Left lung (tissue), 10 donors: ENCODE measurements around the gene NEIL1. TPM values are rescaled to one million over a fixed set of nuclear protein-coding genes. Genes with fewer than 3 reads are reported as not detected.

Experiments
- ATAC-seq: fragments of 200-7000 bp; cut with Tn5 transposase; one replicate; pipeline ENCODE4 v1.9.1; 2020; ENCODE audit warnings: moderate library complexity
- DNase-seq, 4 donors: peaks; one replicate each; pipeline ENCODE4 v3.0.0-alpha.2; 2013 to 2020
- H3K27ac ChIP-seq, 2 donors: fragments of 200-600 bp; sonication (generic) in 1 of 2; one replicate each; pipeline versions ENCODE4 v1.5.0 to v1.8.0; 2020 to 2021
- H3K27me3 ChIP-seq, 2 donors: fragments of 200-600 bp; sonication (generic) in 1 of 2; one replicate each; pipeline versions ENCODE4 v1.5.0 to v1.8.0; 2020 to 2021
- H3K36me3 ChIP-seq, 2 donors: fragments of 200-600 bp; sonication (generic) in 1 of 2; one replicate each; pipeline versions ENCODE4 v1.5.0 to v1.8.0; 2020 to 2021
- H3K4me1 ChIP-seq, 2 donors: fragments of 200-600 bp; one replicate each; pipeline ENCODE4 v1.8.0; 2021
- H3K4me3 ChIP-seq, 2 donors: fragments of 200-600 bp; sonication (generic) in 1 of 2; one replicate each; pipeline versions ENCODE4 v1.5.0 to v1.8.0; 2020 to 2021; ENCODE audit warnings: mild to moderate bottlenecking in 1 of 2
- H3K9me3 ChIP-seq, 2 donors: fragments of 200-600 bp; sonication (generic) in 1 of 2; one replicate each; pipeline versions ENCODE4 v1.5.0 to v1.8.0; 2020 to 2021
- intact Hi-C, 2 donors: fragments of 100-400 bp; cut with DNase I; formaldehyde crosslinking; loops; one replicate each; pipeline versions ENCODE4 v1.11.2 to v1.14.2; 2022
- polyA plus RNA-seq, 6 donors: library from polyadenylated mRNA; unstranded; fragments of 120-200 nt; gene quantifications; one replicate each; pipeline ENCODE4 v1.2.1, GENCODE V29; 2013; ENCODE audit not compliant: insufficient read length in 6 of 6
- total RNA-seq, 2 donors: library from RNA; stranded (reverse); fragmentation: NEBNext Ultra II Directional; extraction: Animal tissue kit (Norgen Biotek cat#: 25700); gene quantifications; one replicate each; pipeline ENCODE4 v1.2.1, GENCODE V29; 2021
- TF ChIP-seq, protein P1 (sequence below), 2 donors: fragments of 200-600 bp; sonication (generic) in 1 of 2; IDR thresholded peaks; one replicate each; pipeline versions ENCODE4 v1.5.0 to v1.8.0; 2021; ENCODE audit warnings: antibody characterized with exemption in 2 of 2
- donor health status: DM: no; HTN: yes; CAD: no.
- donor health status: DM: no; HTN: no; CAD: no.

The NEIL1 gene
- total and polyA plus RNA-seq, 8 donors, result 23.1 to 36.9 (median 31.8) TPM

DNA sequence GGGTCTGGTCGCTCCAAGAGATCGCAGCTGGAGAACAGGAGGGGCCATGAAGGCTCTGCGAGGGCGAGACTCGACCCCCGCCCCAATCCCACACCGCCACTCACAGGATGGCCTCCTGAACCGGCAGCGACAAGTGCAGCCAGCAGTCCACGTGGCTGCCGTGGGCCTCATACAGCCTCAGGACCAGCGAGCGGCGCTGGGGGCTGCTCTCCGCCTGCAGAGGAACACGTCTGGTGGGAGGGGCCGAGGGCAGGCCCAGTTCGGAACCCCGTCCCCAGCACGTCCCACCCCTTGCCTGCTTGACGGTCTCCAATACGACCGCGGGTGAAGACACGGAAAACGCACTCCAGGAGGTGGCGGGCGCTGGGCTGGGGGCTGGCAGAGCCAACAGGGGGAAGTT, 9.2 kb downstream of the NEIL1 start:
- ATAC-seq, result no peak
- Histone ChIP-seq H3K4me3 (no peak overlapping the region), H3K36me3 (peaks cover 0 to 72% of the 10 kb centered on the region in 2 donors)

GRCh38 chr15:75356517-75356916, 9.7 kb downstream of the NEIL1 start:
- DNase-seq (no peak), ATAC-seq (no peak)
- Histone ChIP-seq H3K27ac (no peak overlapping the region), H3K4me1 (no peaks in the 10 kb centered on the region), H3K27me3 (no peaks in the 10 kb centered on the region), H3K36me3 (peaks cover 0 to 77% of the 10 kb centered on the region in 2 donors), H3K4me3 (no peak overlapping the region), H3K9me3 (no peaks in the 10 kb centered on the region)
- intact Hi-C loops, result no loop called here
- TF ChIP-seq, protein P1, sequence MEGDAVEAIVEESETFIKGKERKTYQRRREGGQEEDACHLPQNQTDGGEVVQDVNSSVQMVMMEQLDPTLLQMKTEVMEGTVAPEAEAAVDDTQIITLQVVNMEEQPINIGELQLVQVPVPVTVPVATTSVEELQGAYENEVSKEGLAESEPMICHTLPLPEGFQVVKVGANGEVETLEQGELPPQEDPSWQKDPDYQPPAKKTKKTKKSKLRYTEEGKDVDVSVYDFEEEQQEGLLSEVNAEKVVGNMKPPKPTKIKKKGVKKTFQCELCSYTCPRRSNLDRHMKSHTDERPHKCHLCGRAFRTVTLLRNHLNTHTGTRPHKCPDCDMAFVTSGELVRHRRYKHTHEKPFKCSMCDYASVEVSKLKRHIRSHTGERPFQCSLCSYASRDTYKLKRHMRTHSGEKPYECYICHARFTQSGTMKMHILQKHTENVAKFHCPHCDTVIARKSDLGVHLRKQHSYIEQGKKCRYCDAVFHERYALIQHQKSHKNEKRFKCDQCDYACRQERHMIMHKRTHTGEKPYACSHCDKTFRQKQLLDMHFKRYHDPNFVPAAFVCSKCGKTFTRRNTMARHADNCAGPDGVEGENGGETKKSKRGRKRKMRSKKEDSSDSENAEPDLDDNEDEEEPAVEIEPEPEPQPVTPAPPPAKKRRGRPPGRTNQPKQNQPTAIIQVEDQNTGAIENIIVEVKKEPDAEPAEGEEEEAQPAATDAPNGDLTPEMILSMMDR (IDR thresholded peaks at IDR 0.05), result no peak

More for the DNA sequence above, 9.2 kb downstream of the NEIL1 start:
- no peaks in the 10 kb centered on the region for H3K9me3 ChIP-seq
- no peaks in the 10 kb centered on the region for H3K27me3 ChIP-seq
- intact Hi-C loops, result no loop called here
- TF ChIP-seq, protein P1 (IDR thresholded peaks at IDR 0.05), result no peak
- H3K4me1 ChIP-seq, result no peaks in the 10 kb centered on the region
- H3K27ac ChIP-seq, result no peak overlapping the region
- no peak for DNase-seq

DNA sequence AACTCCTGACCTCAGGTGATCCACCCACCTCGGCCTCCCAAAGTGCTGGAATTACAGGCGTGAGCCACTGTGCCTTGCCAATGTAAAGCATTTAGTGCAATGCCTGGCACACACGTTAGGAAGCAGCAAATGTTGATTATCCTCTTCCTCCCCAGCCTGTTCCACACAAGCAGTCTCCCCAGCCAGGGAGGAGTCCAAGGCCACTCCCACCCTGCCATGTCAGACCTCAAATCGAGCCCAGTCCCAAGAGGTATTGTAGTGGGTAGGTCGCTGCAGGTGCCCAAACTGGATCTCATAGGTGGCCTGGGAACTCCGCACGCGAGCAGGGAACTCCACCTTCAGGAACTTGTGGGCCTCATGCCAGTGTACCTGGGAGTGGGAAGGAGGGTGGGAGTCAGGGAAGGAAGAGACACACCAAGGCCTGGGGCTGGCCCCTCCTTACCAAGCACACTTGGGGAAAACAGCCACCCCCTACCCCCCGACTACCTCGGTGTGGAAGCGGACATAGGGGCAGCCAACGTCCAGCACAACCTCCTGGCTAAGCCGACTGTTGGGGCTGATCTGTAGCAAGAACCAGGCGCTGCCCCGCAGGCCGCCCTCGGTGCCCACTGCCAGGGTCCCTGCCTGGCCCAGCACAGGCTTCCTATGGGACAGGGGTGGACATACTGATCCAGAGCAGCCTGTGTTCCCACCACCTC, 11.3 kb downstream of the NEIL1 start:
- H3K27me3 ChIP-seq, result no peaks in the 10 kb centered on the region
- intact Hi-C loops, result no loop called here
- H3K4me3 ChIP-seq, result no peak overlapping the region
- no peak overlapping the region for H3K27ac ChIP-seq
- DNase-seq, result no peak
- no peak for ATAC-seq
- H3K9me3 ChIP-seq, result no peaks in the 10 kb centered on the region
- H3K4me1 ChIP-seq, result no peaks in the 10 kb centered on the region
- H3K36me3 ChIP-seq, result peaks cover 0 to 93% of the 10 kb centered on the region in 2 donors
- TF ChIP-seq, protein P1 (IDR thresholded peaks at IDR 0.05), result no peak

DNA sequence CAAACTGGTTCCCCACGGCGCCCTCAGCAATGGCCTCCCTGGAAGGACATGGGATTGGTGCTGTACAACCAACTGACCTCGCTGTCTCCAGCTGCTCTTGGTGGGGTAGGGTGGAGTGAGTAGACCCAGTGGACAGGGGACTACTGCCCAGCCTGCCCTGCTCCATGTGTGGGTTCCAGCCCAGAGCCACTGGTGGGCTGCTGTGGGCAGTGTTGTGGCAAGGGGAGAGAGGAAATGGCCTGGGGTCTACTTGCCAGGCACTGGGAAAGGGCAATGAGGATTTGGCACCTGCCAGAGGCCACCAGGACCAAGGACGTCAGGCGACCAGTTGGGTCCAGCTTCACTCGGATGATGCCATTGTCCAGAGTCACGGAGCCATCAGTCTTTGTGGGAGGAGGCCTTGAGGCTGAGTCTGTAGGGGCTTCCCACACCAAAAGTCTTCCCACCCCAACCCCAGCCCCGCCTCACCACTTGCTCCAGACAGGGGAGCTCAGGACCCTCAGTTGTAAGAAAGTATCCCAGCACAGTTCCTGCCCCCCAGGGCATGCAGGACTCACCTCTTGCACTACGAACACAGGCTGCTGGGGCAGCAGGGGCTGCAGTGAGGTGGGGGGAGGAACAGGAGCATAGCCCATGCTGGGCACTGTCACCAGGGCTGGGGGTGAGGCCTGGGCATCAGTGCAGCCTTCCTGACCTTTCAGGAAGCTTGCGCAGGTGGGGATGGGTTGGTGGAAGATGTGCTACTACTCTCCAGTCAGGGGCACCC, 12.1 kb downstream of the NEIL1 start:
- no peak for ATAC-seq
- intact Hi-C loops, result no loop called here
- Histone ChIP-seq H3K4me1 (no peaks in the 10 kb centered on the region), H3K27me3 (no peaks in the 10 kb centered on the region), H3K27ac (no peak overlapping the region), H3K4me3 (no peak overlapping the region), H3K9me3 (no peaks in the 10 kb centered on the region), H3K36me3 (peaks cover 0 to 100% of the 10 kb centered on the region in 2 donors)
- TF ChIP-seq, protein P1 (IDR thresholded peaks at IDR 0.05), result no peak
- no peak for DNase-seq

DNA sequence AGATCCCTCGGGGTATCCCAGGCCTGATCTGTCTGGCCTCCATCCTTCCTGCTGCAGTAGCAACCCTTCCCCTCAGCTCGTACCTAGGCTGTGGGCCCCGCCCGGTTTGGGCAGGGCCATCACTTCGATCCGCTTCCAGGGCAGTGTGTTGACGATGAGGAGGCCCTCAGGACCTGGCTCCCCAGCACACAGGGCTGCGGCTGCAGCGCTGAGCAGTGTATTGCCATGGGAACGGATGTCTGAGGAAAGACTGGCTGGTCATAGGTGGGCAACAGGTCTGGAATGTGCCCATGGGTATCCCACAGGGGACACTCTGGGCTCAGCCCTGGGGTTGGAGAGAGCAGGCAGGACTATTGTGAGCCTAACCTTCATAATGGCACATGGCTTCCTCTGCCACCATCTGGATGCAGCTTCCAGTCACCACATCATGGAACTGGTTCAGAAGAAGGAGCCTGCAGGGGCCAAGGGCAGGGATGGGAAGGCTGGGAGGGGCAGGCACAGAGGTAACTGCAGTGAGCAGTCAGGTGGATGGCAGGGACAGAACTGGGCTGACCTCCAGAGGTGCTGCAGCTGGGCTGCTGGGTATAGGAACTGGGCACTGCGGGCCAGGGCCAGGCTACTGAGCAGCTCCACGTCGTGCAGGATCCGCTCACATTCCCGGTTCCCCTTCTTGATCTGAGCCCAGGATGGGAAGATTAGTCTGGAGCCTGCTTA, 12.9 kb downstream of the NEIL1 start:
- intact Hi-C loops, result no loop called here
- TF ChIP-seq, protein P1 (IDR thresholded peaks at IDR 0.05), result no peak
- no peaks in the 10 kb centered on the region for H3K4me1 ChIP-seq
- H3K9me3 ChIP-seq, result no peaks in the 10 kb centered on the region
- H3K27me3 ChIP-seq, result no peaks in the 10 kb centered on the region
- no peak overlapping the region for H3K4me3 ChIP-seq
- ATAC-seq (no peak), DNase-seq (no peak)
- no peak overlapping the region for H3K27ac ChIP-seq
- peaks cover 0 to 100% of the 10 kb centered on the region in 2 donors for H3K36me3 ChIP-seq
